GM23248 (cell line): Measurements from ENCODE around the gene AGPAT3.

Source experiments
- EZH2 ChIP-seq: fragments of 200-600 bp; sonication (generic); IDR thresholded peaks from 2 replicates; pipeline ENCODE4 v1.6.1; 2018; ENCODE audit warnings: antibody characterized with exemption, mild to moderate bottlenecking; ENCODE audit not compliant: insufficient read depth, poor library complexity, severe bottlenecking
- EZH2phosphoT487 ChIP-seq: fragments of 200-600 bp; sonication (generic); IDR thresholded peaks from 2 replicates; pipeline ENCODE4 v1.6.1; 2018; ENCODE audit warnings: antibody characterized with exemption, moderate library complexity, mild to moderate bottlenecking, low read depth; ENCODE audit not compliant: insufficient read depth

DNA sequence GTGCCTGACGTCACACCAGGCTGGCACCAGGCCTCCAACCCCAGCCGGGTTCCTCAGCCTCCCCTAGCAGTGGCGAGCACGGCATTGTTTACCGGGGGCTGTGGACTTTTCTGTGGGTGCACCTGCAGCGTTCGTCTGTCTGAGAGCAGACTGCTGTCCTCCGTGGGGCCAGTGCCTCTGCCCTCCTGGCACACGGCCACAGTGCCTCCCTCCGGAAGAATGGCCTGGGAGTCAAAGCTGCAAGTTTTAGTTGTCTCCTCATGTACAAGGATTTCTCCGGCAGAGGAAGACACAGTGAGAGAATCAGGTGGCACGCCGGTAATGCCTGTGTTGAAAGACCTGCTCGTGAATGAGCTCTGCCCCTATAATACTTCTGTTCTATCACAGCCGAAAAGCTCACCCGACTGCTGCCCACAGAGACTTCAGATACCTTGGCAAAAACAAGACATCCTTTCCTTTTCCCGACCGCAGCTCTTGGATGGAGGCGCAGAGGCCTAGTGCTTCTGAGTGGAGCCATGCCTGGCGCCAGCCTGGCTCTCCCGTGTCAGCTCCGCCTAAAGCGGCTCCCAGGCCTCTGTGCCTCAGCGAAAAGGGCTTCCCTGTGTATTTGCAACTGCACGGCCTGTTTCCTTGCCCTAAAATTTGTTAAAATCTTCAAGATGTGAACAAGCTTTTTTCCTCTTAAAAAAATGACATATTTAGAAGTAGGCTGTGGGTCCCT lies 71.4 kb downstream of the AGPAT3 start:
- TF ChIP-seq EZH2 (no peak), EZH2phosphoT487 (no peak)
